ENCODE measurements around the gene ELANE. TPM values are rescaled to one million over a fixed set of nuclear protein-coding genes. Genes with fewer than 3 reads are reported as not detected.

Gene ELANE
- total and polyA plus RNA-seq, 9 of the 15 experiments (the other 6 are each of a cell fraction or from before 2014, with no cell fraction given) = not detected

GRCh38 chr19:831407-832369 lies 20.4 kb upstream of the ELANE start (continued):
- TF ChIP-seq CREB5 (CRISPR knock-in tag; IDR thresholded peaks at IDR 0.05) (no peak), HDAC8 (tag; IDR thresholded peaks at IDR 0.05) (no peak), CBX1 (IDR thresholded peaks at IDR 0.05; ENCODE audit: low read depth) (0 out of 2 replicates have a peak, but pooled peaks have one; percentile 31), ERF (CRISPR knock-in tag; IDR thresholded peaks at IDR 0.05) (no peak), SRF (CRISPR knock-in tag; IDR thresholded peaks at IDR 0.05) (no peak), TCF7L2 (IDR thresholded peaks at IDR 0.05; ENCODE audit: low read depth, low read length) (no peak), RBM14 (IDR thresholded peaks at IDR 0.05; ENCODE audit: borderline replicate concordance, insufficient read depth, low read depth, low read length) (no peak), KDM2B (CRISPR knock-in tag; IDR thresholded peaks at IDR 0.05) (no peak), ZBTB17 (CRISPR knock-in tag; IDR thresholded peaks at IDR 0.05) (no peak), HDAC2 (IDR thresholded peaks at IDR 0.05) (peak; percentile 59), HINFP (tag; conservative IDR thresholded peaks at IDR 0.05; ENCODE audit: low read depth) (no peak), TRIM24 (IDR thresholded peaks at IDR 0.05) (peak in 1 of 2 experiments; percentile 47; a peak in 3 of 4 replicates), PKNOX1 (IDR thresholded peaks at IDR 0.05) (peak; percentile 32; the same call in 1 of the 2 replicates), KDM4B (IDR thresholded peaks at IDR 0.05; ENCODE audit: borderline replicate concordance in 2 of 2, low read depth in 1 of 2) (no peak), NFIC (IDR thresholded peaks at IDR 0.05) (peak; percentile 42; the same call in 1 of the 2 replicates), CBFB (CRISPR knock-in tag; IDR thresholded peaks at IDR 0.05) (no peak), CBX8 (IDR thresholded peaks at IDR 0.05; ENCODE audit: borderline replicate concordance, extremely low read depth, low read depth, low read length, poor library complexity, severe bottlenecking) (no peak), ETV6 (IDR thresholded peaks at IDR 0.05; ENCODE audit: borderline replicate concordance in 1 of 2, low read depth in 2 of 2, low read length in 1 of 2) (no peak), ETV6 (CRISPR knock-in tag; IDR thresholded peaks at IDR 0.05; ENCODE audit: borderline replicate concordance) (no peak)
- TF ChIP-seq, protein P1, sequence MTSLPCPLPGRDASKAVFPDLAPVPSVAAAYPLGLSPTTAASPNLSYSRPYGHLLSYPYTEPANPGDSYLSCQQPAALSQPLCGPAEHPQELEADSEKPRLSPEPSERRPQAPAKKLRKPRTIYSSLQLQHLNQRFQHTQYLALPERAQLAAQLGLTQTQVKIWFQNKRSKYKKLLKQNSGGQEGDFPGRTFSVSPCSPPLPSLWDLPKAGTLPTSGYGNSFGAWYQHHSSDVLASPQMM (CRISPR knock-in tag; IDR thresholded peaks at IDR 0.05) = no peak
- TF ChIP-seq, protein P2, sequence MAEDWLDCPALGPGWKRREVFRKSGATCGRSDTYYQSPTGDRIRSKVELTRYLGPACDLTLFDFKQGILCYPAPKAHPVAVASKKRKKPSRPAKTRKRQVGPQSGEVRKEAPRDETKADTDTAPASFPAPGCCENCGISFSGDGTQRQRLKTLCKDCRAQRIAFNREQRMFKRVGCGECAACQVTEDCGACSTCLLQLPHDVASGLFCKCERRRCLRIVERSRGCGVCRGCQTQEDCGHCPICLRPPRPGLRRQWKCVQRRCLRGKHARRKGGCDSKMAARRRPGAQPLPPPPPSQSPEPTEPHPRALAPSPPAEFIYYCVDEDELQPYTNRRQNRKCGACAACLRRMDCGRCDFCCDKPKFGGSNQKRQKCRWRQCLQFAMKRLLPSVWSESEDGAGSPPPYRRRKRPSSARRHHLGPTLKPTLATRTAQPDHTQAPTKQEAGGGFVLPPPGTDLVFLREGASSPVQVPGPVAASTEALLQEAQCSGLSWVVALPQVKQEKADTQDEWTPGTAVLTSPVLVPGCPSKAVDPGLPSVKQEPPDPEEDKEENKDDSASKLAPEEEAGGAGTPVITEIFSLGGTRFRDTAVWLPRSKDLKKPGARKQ (CRISPR knock-in tag; IDR thresholded peaks at IDR 0.05) = no peak
